Pulmonary artery endothelial cell (primary cell): ENCODE measurements around the gene COL18A1. TPM values are rescaled to one million over a fixed set of nuclear protein-coding genes. Genes with fewer than 3 reads are reported as not detected.

Experiments used
- DNase-seq: peaks from one replicate; pipeline ENCODE4 v3.0.0-alpha.2; 2011; ENCODE audit warnings: low read depth, low spot score
- total RNA-seq: library from RNA; depleted of rRNA; stranded (reverse); fragments of >200 nt; gene quantifications from 2 replicates; pipeline ENCODE4 v1.2.3, GENCODE V29; 2014

COL18A1 gene
- total RNA-seq, 1 donor from 2014 or later, result 164 TPM

- DNase-seq, result no peak
Observed at GRCh38 chr21:45479691-45480675, 75.0 kb downstream of the COL18A1 start.

GRCh38 chr21:45480701-45481500 lies 75.9 kb downstream of the COL18A1 start:
- DNase-seq, result no peak

GRCh38 chr21:45481566-45481965 lies 76.6 kb downstream of the COL18A1 start:
- no peak for DNase-seq

GRCh38 chr21:45481977-45482898 lies 77.3 kb downstream of the COL18A1 start:
- no peak for DNase-seq

GRCh38 chr21:45482899-45483821 lies 78.2 kb downstream of the COL18A1 start:
- no peak for DNase-seq

- DNase-seq, result no peak
Observed at GRCh38 chr21:45484318-45484717, 79.4 kb downstream of the COL18A1 start.

- DNase-seq, result no peak
Observed at GRCh38 chr21:45485686-45486442, 80.9 kb downstream of the COL18A1 start.

- DNase-seq, result no peak
Observed at GRCh38 chr21:45486443-45487160, 81.6 kb downstream of the COL18A1 start.

GRCh38 chr21:45487161-45487806 lies 82.3 kb downstream of the COL18A1 start:
- DNase-seq, result no peak

- no peak for DNase-seq
Observed at GRCh38 chr21:45487891-45488600, 83.1 kb downstream of the COL18A1 start.

GRCh38 chr21:45488931-45489721 lies 84.2 kb downstream of the COL18A1 start:
- DNase-seq, result no peak

GRCh38 chr21:45489722-45489982 lies 84.7 kb downstream of the COL18A1 start:
- no peak for DNase-seq

- no peak for DNase-seq
Observed at GRCh38 chr21:45490049-45490731, 85.2 kb downstream of the COL18A1 start.

- no peak for DNase-seq
Observed at GRCh38 chr21:45491056-45491455, 86.1 kb downstream of the COL18A1 start.

GRCh38 chr21:45491623-45492022 lies 86.7 kb downstream of the COL18A1 start:
- no peak for DNase-seq

- DNase-seq, result no peak
Observed at GRCh38 chr21:45492765-45493164, 87.8 kb downstream of the COL18A1 start.
